H9 (cell line): ENCODE measurements around the gene RPS6KB2. TPM values are rescaled to one million over a fixed set of nuclear protein-coding genes. Genes with fewer than 3 reads are reported as not detected.

ENCODE experiments used
- DNase-seq: peaks from one replicate; pipeline ENCODE4 v3.0.0-alpha.2; 2017
- H2AFZ ChIP-seq: one replicate; pipeline ENCODE4 v1.6.1; 2013; ENCODE audit warnings: mild to moderate bottlenecking, low read length, control low read depth, moderate library complexity
- H2AK5ac ChIP-seq: 2 replicates; pipeline ENCODE4 v1.6.1; 2013; ENCODE audit warnings: low read length, control low read depth, mixed read lengths; ENCODE audit not compliant: insufficient read length
- H2BK120ac ChIP-seq: one replicate; pipeline ENCODE4 v1.6.1; 2013; ENCODE audit warnings: low read depth, mild to moderate bottlenecking, low read length, control low read depth, inconsistent platforms; ENCODE audit not compliant: poor library complexity, severe bottlenecking
- H2BK12ac ChIP-seq: 2 replicates; pipeline ENCODE4 v1.6.1; 2013; ENCODE audit warnings: low read length, control low read depth, mixed read lengths, low read depth; ENCODE audit not compliant: insufficient read length
- H2BK15ac ChIP-seq: 2 replicates; pipeline ENCODE4 v1.6.1; 2013; ENCODE audit warnings: low read depth, low read length, control low read depth
- H2BK20ac ChIP-seq: one replicate; pipeline ENCODE4 v1.6.1; 2013; ENCODE audit warnings: low read depth, mild to moderate bottlenecking, low read length, control low read depth, inconsistent platforms; ENCODE audit not compliant: poor library complexity, severe bottlenecking
- H2BK5ac ChIP-seq: 2 replicates; pipeline ENCODE4 v1.6.1; 2013; ENCODE audit warnings: low read length, control low read depth, mixed read lengths; ENCODE audit not compliant: insufficient read length
- H3K14ac ChIP-seq: 2 replicates; pipeline ENCODE4 v1.6.1; 2013; ENCODE audit warnings: low read length, control low read depth; ENCODE audit not compliant: insufficient read depth
- H3K18ac ChIP-seq: 2 replicates; pipeline ENCODE4 v1.6.1; 2013; ENCODE audit warnings: low read depth, mild to moderate bottlenecking, mixed read lengths, low read length, control low read depth; ENCODE audit not compliant: insufficient read length
- H3K23ac ChIP-seq: 2 replicates; pipeline ENCODE4 v1.6.1; 2013; ENCODE audit warnings: low read length, control low read depth, mixed read lengths, low read depth; ENCODE audit not compliant: insufficient read length
- H3K23me2 ChIP-seq: 2 replicates; pipeline ENCODE4 v1.6.1; 2013; ENCODE audit warnings: low read depth, mild to moderate bottlenecking, mixed read lengths, low read length, control low read depth; ENCODE audit not compliant: insufficient read length, poor library complexity, severe bottlenecking
- H3K27ac ChIP-seq: 2 replicates; pipeline ENCODE4 v1.5.1; 2013; ENCODE audit warnings: low read length, control low read depth, mixed read lengths, low read depth; ENCODE audit not compliant: insufficient read length
- H3K27me3 ChIP-seq: 2 replicates; pipeline ENCODE4 v1.6.1; 2013; ENCODE audit warnings: low read length, control low read depth, inconsistent platforms; ENCODE audit not compliant: insufficient read depth
- H3K4ac ChIP-seq: 2 replicates; pipeline ENCODE4 v1.6.1; 2013; ENCODE audit warnings: low read depth, mild to moderate bottlenecking, control low read depth, inconsistent platforms, low read length, moderate library complexity
- H3K4me1 ChIP-seq: 2 replicates; pipeline ENCODE4 v1.6.1; 2013; ENCODE audit warnings: low read length, control low read depth, inconsistent platforms; ENCODE audit not compliant: insufficient read depth
- H3K4me2 ChIP-seq: 2 replicates; pipeline ENCODE4 v1.6.1; 2013; ENCODE audit warnings: low read length, control low read depth, mixed read lengths; ENCODE audit not compliant: insufficient read length, insufficient read depth
- H3K56ac ChIP-seq: 2 replicates; pipeline ENCODE4 v1.6.1; 2013; ENCODE audit warnings: low read depth, mild to moderate bottlenecking, mixed read lengths, low read length, control low read depth; ENCODE audit not compliant: insufficient read length
- H3K79me1 ChIP-seq: 2 replicates; pipeline ENCODE4 v1.6.1; 2013; ENCODE audit warnings: low read depth, mild to moderate bottlenecking, moderate library complexity, low read length, control low read depth, inconsistent platforms; ENCODE audit not compliant: insufficient read depth, poor library complexity, severe bottlenecking
- H3K79me2 ChIP-seq: 2 replicates; pipeline ENCODE4 v1.6.1; 2013; ENCODE audit warnings: low read length, control low read depth, inconsistent platforms; ENCODE audit not compliant: insufficient read depth
- H3K9ac ChIP-seq: 2 replicates; pipeline ENCODE4 v1.6.1; 2013; ENCODE audit warnings: low read length, control low read depth, mixed read lengths; ENCODE audit not compliant: insufficient read length; ENCODE audit errors: extremely low read depth
- H3K9me3 ChIP-seq: one replicate; pipeline ENCODE4 v1.6.1; 2013; ENCODE audit warnings: low read depth, low read length, inconsistent platforms; ENCODE audit not compliant: control insufficient read depth
- H3T11ph ChIP-seq: one replicate; pipeline ENCODE4 v1.6.1; 2013; ENCODE audit warnings: mild to moderate bottlenecking, low read length, control low read depth, inconsistent platforms
- H4K20me1 ChIP-seq: one replicate; pipeline ENCODE4 v1.6.1; 2013; ENCODE audit not compliant: control insufficient read depth, insufficient read length, insufficient read depth
- H4K5ac ChIP-seq: 2 replicates; pipeline ENCODE4 v1.6.1; 2013; ENCODE audit warnings: low read depth, mild to moderate bottlenecking, mixed read lengths, low read length, control low read depth; ENCODE audit not compliant: insufficient read length
- H4K8ac ChIP-seq: replicated peaks from 2 replicates; pipeline ENCODE4 v1.6.1; 2013; ENCODE audit warnings: low read length, control low read depth, mixed read lengths, low read depth; ENCODE audit not compliant: insufficient read length
- H4K91ac ChIP-seq: 2 replicates; pipeline ENCODE4 v1.6.1; 2013; ENCODE audit warnings: low read depth, mild to moderate bottlenecking, moderate library complexity, mixed read lengths, low read length, control low read depth; ENCODE audit not compliant: insufficient read length
- H3K27ac Mint-ChIP-seq, 3 experiments: 2 replicates in 2 of 3; 3 replicates in 1 of 3; pipeline ENCODE4 v1.8.0; 2020 to 2021; ENCODE audit warnings: mixed read lengths in 3 of 3, mild to moderate bottlenecking in 1 of 3, moderate library complexity in 1 of 3
- H3K27me3 Mint-ChIP-seq: 2 replicates; pipeline ENCODE4 v1.8.0; 2021; ENCODE audit warnings: low read depth, mild to moderate bottlenecking, moderate library complexity, mixed read lengths
- H3K36me3 Mint-ChIP-seq, 3 experiments: 2 replicates in 2 of 3; 3 replicates in 1 of 3; pipeline ENCODE4 v1.8.0; 2020 to 2021; ENCODE audit warnings: low read depth in 3 of 3, mixed read lengths in 3 of 3; ENCODE audit not compliant: insufficient read depth in 1 of 3
- H3K4me1 Mint-ChIP-seq, 2 experiments: 2 replicates each; pipeline ENCODE4 v1.8.0; 2020; ENCODE audit warnings: mixed read lengths in 2 of 2
- H3K4me3 Mint-ChIP-seq, 2 experiments: 2 replicates in 1 of 2; 3 replicates in 1 of 2; pipeline ENCODE4 v1.8.0; 2020 to 2021; ENCODE audit warnings: mild to moderate bottlenecking in 2 of 2, mixed read lengths in 2 of 2, moderate library complexity in 1 of 2
- H3K9me3 Mint-ChIP-seq, 2 experiments: 2 replicates in 1 of 2; 3 replicates in 1 of 2; pipeline ENCODE4 v1.8.0; 2020; ENCODE audit warnings: mild to moderate bottlenecking in 2 of 2, mixed read lengths in 2 of 2, moderate library complexity in 1 of 2
- WGBS: extraction: QIAGEN DNeasy Blood & Tissue Kit; methylation state at CpG from one replicate; pipeline ENCODE4 v1.1.7; 2013; ENCODE audit warnings: missing lambda C conversion rate, low lambda C conversion rate, mixed read lengths; ENCODE audit not compliant: insufficient read length; ENCODE audit errors: extremely low coverage; 5-methylcytosine and 5-hydroxymethylcytosine counted together
- total RNA-seq: library from RNA; stranded (reverse); gene quantifications from 2 replicates; pipeline ENCODE4 v1.2.1, GENCODE V29; 2021
- TF ChIP-seq, protein P1 (sequence below): fragments of 200-600 bp; sonication (generic); conservative IDR thresholded peaks from 3 replicates; pipeline ENCODE4 v1.8.0; 2021; ENCODE audit warnings: antibody characterized with exemption, mild to moderate bottlenecking

The RPS6KB2 gene
- total RNA-seq, 1 experiment from 2014 or later = 51.7 TPM

DNA sequence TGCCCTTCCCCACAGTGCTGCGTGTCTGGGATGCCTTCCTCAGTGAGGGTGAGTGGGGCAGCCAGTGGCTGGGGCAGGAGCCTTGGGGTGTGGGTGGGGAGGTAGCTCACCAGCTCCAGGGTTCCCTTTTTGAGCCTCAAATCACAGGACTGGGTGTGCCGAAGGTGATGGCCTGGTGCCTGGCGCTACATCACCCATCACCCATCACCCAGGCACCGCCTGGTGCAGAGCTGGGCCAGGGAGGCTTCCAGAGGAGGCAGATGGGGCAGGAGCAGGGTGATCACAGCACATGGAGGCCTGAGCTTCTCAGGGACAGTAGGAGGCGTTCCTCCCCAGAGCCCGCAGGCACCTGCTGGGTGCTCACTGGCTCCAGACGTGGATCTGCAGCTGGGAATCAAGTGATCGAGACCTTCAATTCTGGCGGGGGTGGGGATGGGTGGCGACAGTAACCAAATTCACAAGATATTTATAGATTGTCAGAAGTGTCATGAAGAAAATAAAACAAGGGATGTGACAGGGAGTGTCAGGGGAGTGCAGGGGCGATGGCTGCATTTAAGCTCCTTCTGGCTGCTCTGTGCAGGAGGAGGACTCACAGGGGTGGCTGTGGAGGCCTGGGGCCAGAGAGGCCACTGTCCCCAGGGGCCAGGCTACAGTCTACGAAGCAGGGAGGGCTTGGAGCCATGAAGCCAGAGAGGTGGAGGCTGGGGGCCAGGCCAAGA is 21.2 kb upstream of the RPS6KB2 start:
- Histone ChIP-seq H3K79me2 (no peaks in the 10 kb centered on the region), H2AK5ac (no peak overlapping the region), H3K18ac (no peak overlapping the region), H2AFZ (no peak overlapping the region), H2BK20ac (no peak overlapping the region), H3K27me3 (no peaks in the 10 kb centered on the region), H3K4me2 (no peak overlapping the region), H4K91ac (no peak overlapping the region), H3K4me1 (no peaks in the 10 kb centered on the region), H3K9ac (no peak overlapping the region), H3K14ac (no peak overlapping the region), H3K79me1 (no peaks in the 10 kb centered on the region), H4K20me1 (no peaks in the 10 kb centered on the region), H2BK12ac (no peak overlapping the region), H3K27ac (no peak overlapping the region), H3K9me3 (no peaks in the 10 kb centered on the region), H3K23me2 (no peaks in the 10 kb centered on the region), H3T11ph (no peak overlapping the region), H4K8ac (no peak overlapping the region), H3K23ac (no peak overlapping the region), H2BK120ac (no peak overlapping the region), H3K4ac (no peak overlapping the region), H3K56ac (no peak overlapping the region), H2BK5ac (no peak overlapping the region), H4K5ac (no peak overlapping the region), H2BK15ac (no peak overlapping the region)
- Mint-ChIP-seq H3K4me1 (peaks cover 14 to 25% of the 10 kb centered on the region in 2 experiments), H3K36me3 (no peaks in the 10 kb centered on the region), H3K9me3 (no peaks in the 10 kb centered on the region), H3K27ac (no peak overlapping the region; a peak in 1 of 7 replicates), H3K27me3 (peaks cover 31% of the 10 kb centered on the region), H3K4me3 (peak overlapping the region in 1 of 2 experiments; percentile 45; a peak in 1 of 5 replicates)
- no peak for DNase-seq
- TF ChIP-seq, protein P1, sequence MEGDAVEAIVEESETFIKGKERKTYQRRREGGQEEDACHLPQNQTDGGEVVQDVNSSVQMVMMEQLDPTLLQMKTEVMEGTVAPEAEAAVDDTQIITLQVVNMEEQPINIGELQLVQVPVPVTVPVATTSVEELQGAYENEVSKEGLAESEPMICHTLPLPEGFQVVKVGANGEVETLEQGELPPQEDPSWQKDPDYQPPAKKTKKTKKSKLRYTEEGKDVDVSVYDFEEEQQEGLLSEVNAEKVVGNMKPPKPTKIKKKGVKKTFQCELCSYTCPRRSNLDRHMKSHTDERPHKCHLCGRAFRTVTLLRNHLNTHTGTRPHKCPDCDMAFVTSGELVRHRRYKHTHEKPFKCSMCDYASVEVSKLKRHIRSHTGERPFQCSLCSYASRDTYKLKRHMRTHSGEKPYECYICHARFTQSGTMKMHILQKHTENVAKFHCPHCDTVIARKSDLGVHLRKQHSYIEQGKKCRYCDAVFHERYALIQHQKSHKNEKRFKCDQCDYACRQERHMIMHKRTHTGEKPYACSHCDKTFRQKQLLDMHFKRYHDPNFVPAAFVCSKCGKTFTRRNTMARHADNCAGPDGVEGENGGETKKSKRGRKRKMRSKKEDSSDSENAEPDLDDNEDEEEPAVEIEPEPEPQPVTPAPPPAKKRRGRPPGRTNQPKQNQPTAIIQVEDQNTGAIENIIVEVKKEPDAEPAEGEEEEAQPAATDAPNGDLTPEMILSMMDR = no peak
- no CpG with 5 or more reads among the region's 12 CpGs for WGBS
